Measurements from ENCODE around the gene LEO1.
"Not testable (repeated sequence)": the region's sequence is repeated elsewhere in the genome, so short reads cannot be mapped to it uniquely, and the experiment has no call there.

The LEO1 gene

GRCh38 chr15:52003089-52003488, 31.5 kb upstream of the LEO1 start:
- not testable (repeated sequence) for DNase-seq

- DNase-seq: no peak
Observed at GRCh38 chr15:52002351-52002750, 30.8 kb upstream of the LEO1 start.

GRCh38 chr15:51992953-51993352, 21.4 kb upstream of the LEO1 start:
- no peak for DNase-seq

- DNase-seq: no peak
Observed at GRCh38 chr15:51991141-51991540, 19.6 kb upstream of the LEO1 start.

- no peak for DNase-seq
Observed at GRCh38 chr15:51982770-51983103, 11.2 kb upstream of the LEO1 start.

- no peak for DNase-seq
Observed at GRCh38 chr15:51982013-51982769, 10.6 kb upstream of the LEO1 start.

- no peak for DNase-seq
Observed at GRCh38 chr15:51973775-51974174, 2.2 kb upstream of the LEO1 start.

GRCh38 chr15:51973220-51973619, 1.6 kb upstream of the LEO1 start:
- no peak for DNase-seq

- DNase-seq: no peak
Observed at GRCh38 chr15:51971032-51971374, 575 bp downstream of the LEO1 start.

- no peak for DNase-seq
Observed at GRCh38 chr15:51970132-51970817, 1.3 kb downstream of the LEO1 start.

- no peak for DNase-seq
Observed at GRCh38 chr15:51969728-51970127, 1.9 kb downstream of the LEO1 start.

GRCh38 chr15:51967583-51967982, 4.0 kb downstream of the LEO1 start:
- DNase-seq: no peak

GRCh38 chr15:51966192-51966591, 5.4 kb downstream of the LEO1 start:
- DNase-seq: no peak

GRCh38 chr15:51965691-51966090, 5.9 kb downstream of the LEO1 start:
- DNase-seq: no peak

GRCh38 chr15:51955504-51955903, 16.1 kb downstream of the LEO1 start:
- no peak for DNase-seq

GRCh38 chr15:51952805-51953204, 18.8 kb downstream of the LEO1 start:
- no peak for DNase-seq

- DNase-seq: no peak
Observed at GRCh38 chr15:51947124-51947523, 24.5 kb downstream of the LEO1 start.

GRCh38 chr15:51939216-51939615, 32.4 kb downstream of the LEO1 start:
- DNase-seq: no peak

- no peak for DNase-seq
Observed at GRCh38 chr15:51938286-51938685, 33.3 kb downstream of the LEO1 start.

- no peak for DNase-seq
Observed at GRCh38 chr15:51936105-51936478, 35.5 kb downstream of the LEO1 start.

GRCh38 chr15:51935466-51936104, 36.0 kb downstream of the LEO1 start:
- DNase-seq: no peak

GRCh38 chr15:51932161-51932560, 39.4 kb downstream of the LEO1 start:
- no peak for DNase-seq

- no peak for DNase-seq
Observed at GRCh38 chr15:51931638-51932037, 39.9 kb downstream of the LEO1 start.

GRCh38 chr15:51931016-51931415, 40.6 kb downstream of the LEO1 start:
- DNase-seq: no peak

GRCh38 chr15:51926809-51927208, 44.8 kb downstream of the LEO1 start:
- DNase-seq: no peak

All from NCI-H187 treated with DMSO at 0.1 percent for 48 hours (cell line).